PC-3 (cell line): ENCODE data around the gene PRLR.

Source experiments
- EZH2 ChIP-seq: fragments of 300-600 bp; sonication (generic); IDR thresholded peaks from one replicate; pipeline ENCODE4 v1.6.1; 2017; ENCODE audit warnings: antibody characterized with exemption, mild to moderate bottlenecking, low read length; ENCODE audit not compliant: unreplicated experiment
- EZH2phosphoT487 ChIP-seq: fragments of 300-600 bp; sonication (generic); IDR thresholded peaks from 2 replicates; pipeline ENCODE4 v1.6.1; 2018; ENCODE audit warnings: mild to moderate bottlenecking, antibody characterized with exemption, low read length, borderline replicate concordance
- TF ChIP-seq, protein P1 (sequence below): fragments of 300-600 bp; sonication (generic); conservative IDR thresholded peaks from 2 replicates; pipeline ENCODE4 v1.5.1; 2017; ENCODE audit warnings: antibody characterized with exemption, low read depth, mild to moderate bottlenecking, low read length

DNA sequence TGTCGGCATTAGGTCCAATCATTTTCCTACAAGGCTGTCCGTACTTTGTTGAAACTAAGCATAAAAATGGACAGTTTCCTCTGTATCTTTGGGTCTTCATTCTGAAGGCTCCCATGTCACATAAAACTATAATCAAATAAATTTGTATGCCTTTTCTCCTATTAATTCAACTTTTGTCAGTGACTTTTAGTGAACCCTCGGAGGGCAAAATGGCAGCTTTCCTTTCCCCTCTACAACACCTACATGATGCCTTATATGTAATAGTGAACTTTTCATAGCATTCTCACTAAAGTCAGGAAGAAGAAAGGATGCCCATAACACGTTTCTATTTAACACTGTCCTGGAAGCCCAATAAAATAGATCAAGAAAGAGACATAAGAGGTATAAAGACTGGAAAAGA is 177.4 kb downstream of the PRLR start:
- TF ChIP-seq EZH2: no peak
- TF ChIP-seq, protein P1, sequence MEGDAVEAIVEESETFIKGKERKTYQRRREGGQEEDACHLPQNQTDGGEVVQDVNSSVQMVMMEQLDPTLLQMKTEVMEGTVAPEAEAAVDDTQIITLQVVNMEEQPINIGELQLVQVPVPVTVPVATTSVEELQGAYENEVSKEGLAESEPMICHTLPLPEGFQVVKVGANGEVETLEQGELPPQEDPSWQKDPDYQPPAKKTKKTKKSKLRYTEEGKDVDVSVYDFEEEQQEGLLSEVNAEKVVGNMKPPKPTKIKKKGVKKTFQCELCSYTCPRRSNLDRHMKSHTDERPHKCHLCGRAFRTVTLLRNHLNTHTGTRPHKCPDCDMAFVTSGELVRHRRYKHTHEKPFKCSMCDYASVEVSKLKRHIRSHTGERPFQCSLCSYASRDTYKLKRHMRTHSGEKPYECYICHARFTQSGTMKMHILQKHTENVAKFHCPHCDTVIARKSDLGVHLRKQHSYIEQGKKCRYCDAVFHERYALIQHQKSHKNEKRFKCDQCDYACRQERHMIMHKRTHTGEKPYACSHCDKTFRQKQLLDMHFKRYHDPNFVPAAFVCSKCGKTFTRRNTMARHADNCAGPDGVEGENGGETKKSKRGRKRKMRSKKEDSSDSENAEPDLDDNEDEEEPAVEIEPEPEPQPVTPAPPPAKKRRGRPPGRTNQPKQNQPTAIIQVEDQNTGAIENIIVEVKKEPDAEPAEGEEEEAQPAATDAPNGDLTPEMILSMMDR: no peak
- TF ChIP-seq EZH2phosphoT487: no peak
